HG02981 (cell line): ENCODE results near the gene PGRMC1.
"Not testable (repeated sequence)": the region's sequence is repeated elsewhere in the genome, so short reads cannot be mapped to it uniquely, and the experiment has no call there.

Experiments
- ATAC-seq: cut with Tn5 transposase; IDR thresholded peaks from one replicate; pipeline ENCODE4 v1.9.1; 2021; ENCODE audit warnings: mild to moderate bottlenecking, moderate library complexity; ENCODE audit not compliant: unreplicated experiment

Gene PGRMC1

GRCh38 chrX:119235872-119236622 is at the start of gene PGRMC1:
Gene PGRMC1, plus strand, starts transcription at chrX:119236285. Its CDS starts 79 bp downstream, at chrX:119236364.
- ATAC-seq, result peak; percentile 89

- ATAC-seq, result no peak
These were observed 49.3 kb upstream of the PGRMC1 start for GRCh38 chrX:119186763-119187162.

- ATAC-seq, result no peak
These were observed 48.8 kb upstream of the PGRMC1 start for GRCh38 chrX:119187298-119187697.

GRCh38 chrX:119189115-119189514 is 47.0 kb upstream of the PGRMC1 start:
- ATAC-seq, result no peak

GRCh38 chrX:119189595-119189994 is 46.5 kb upstream of the PGRMC1 start:
- no peak for ATAC-seq

GRCh38 chrX:119190091-119190681 is 45.9 kb upstream of the PGRMC1 start:
- ATAC-seq, result no peak

- ATAC-seq, result no peak
These were observed 45.3 kb upstream of the PGRMC1 start for GRCh38 chrX:119190831-119191230.

GRCh38 chrX:119194621-119195020 is 41.5 kb upstream of the PGRMC1 start:
- ATAC-seq, result no peak

- ATAC-seq, result no peak
These were observed 34.5 kb upstream of the PGRMC1 start for GRCh38 chrX:119201570-119201969.

- no peak for ATAC-seq
These were observed 29.9 kb upstream of the PGRMC1 start for GRCh38 chrX:119206203-119206602.

GRCh38 chrX:119207483-119207882 is 28.6 kb upstream of the PGRMC1 start:
- ATAC-seq, result not testable (repeated sequence)

GRCh38 chrX:119208401-119209057 is 27.6 kb upstream of the PGRMC1 start:
- ATAC-seq, result no peak

GRCh38 chrX:119210931-119211648 is 25.0 kb upstream of the PGRMC1 start:
- ATAC-seq, result not testable (repeated sequence)

- no peak for ATAC-seq
These were observed 24.5 kb upstream of the PGRMC1 start for GRCh38 chrX:119211649-119212014.

- no peak for ATAC-seq
These were observed 17.9 kb upstream of the PGRMC1 start for GRCh38 chrX:119218198-119218597.

- ATAC-seq, result no peak
These were observed 13.2 kb upstream of the PGRMC1 start for GRCh38 chrX:119222932-119223331.

- no peak for ATAC-seq
These were observed 12.3 kb upstream of the PGRMC1 start for GRCh38 chrX:119223783-119224182.

GRCh38 chrX:119226446-119226845 is 9.6 kb upstream of the PGRMC1 start:
- no peak for ATAC-seq

GRCh38 chrX:119228512-119229252 is 7.4 kb upstream of the PGRMC1 start:
- ATAC-seq, result no peak

GRCh38 chrX:119229253-119229615 is 6.9 kb upstream of the PGRMC1 start:
- ATAC-seq, result no peak

- ATAC-seq, result no peak
These were observed 5.2 kb upstream of the PGRMC1 start for GRCh38 chrX:119230850-119231249.
